ENCODE results near the gene FBN1.

The FBN1 gene

DNA sequence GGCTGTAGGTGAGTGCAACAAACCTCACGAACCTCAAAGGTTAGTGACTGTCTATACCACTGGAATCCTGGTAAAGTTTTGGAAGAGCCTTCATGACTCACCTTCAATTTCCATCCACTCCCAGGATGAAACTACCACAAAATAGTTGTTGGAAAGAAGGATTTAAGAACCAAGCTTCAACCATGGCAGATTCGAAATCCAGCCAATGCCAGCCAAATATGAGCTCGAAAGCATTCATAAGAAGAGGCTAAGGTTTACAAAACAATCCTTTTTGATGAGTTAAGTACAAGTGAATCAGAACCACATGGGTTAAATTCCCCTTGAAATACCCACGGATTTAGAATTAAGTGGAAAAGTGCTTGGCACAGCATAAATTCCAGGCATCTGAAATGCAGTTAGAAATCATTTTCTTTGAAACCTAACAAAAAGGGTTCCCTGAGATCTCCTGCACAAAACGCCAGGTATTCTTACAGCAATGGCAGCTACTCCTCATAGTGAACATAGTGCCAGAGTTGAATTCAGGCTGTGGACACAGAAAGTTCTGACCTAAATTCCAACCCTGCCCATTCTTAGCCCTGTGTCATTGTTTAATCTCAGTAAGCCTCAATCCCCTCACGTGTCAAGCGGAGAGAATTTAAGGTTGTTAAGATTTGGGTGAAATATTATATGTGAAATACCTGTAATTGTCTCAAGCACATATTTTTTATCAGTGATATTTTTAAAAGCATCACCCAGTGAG is 89.2 kb downstream of the FBN1 start:
- DNase-seq (ENCODE audit: low spot score): no peak
- FAIRE-seq: no peak

DNA sequence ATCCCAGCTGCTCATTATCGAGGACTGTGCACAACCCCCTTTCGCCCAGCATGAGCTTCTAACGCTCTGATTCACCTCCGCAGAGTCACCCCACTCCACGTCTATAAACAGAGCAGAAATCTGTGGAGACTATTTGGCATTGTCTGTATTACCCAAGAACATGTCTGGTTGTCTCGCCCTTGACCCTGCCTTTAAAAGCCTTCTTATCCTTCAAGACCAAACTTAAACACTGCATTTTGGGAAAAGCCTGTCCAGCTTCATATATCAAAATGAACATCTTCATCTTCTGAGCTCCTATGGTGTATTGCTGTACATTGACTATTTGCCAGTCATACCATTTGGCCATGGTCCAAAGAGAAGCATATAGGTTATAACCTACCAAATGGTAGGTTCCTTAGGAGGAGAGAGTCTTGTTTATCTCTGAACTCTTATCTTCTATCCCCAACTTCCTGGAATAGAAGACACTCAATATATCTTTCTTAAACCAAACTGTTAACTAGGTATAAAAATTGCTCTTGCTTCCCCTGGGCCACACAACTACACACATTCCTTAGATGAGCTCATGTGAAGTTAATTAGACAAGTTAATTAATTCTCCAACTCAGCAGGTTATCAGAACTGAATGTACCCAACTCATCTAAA is 90.1 kb downstream of the FBN1 start:
- no peak for FAIRE-seq
- DNase-seq (ENCODE audit: low spot score): no peak

DNA sequence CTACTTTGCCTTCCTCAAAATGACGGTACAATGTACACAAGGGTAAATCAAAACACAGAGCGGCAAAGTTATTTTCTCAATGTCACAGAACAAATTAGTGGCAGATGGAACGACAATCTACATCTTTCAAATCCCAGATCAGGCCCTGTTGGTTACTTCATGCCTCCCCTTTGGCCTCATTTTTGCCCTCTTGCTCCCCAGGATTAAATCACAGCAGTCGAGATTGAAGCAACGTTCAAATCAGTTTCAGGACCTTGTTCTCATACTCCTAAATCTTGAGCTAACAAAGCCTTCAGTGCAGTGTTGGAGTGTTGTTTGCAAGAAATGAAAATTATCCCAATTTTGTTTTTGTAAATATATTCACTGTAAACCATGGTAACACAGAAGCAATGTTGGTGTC is 91.4 kb downstream of the FBN1 start:
- no peak for DNase-seq (ENCODE audit: low spot score)
- FAIRE-seq: no peak

DNA sequence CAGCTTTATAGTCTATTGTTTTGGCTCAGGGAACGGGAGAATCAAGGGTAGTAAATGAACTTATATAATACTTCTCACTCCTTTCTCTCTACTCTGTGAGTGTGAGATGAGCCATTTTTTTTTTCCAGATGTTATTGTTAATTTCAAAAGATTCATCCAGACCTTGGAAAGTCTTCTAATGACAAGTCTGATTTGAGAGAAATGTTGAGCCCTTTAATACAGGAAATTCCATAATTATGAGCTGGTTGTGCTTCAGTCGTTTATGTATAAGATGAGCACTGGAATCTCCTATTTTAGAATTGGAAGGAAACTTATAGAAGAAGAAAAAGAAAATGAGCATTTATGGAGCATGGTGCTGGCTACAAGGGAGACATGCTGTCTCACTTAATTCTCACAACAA is 92.0 kb downstream of the FBN1 start:
- FAIRE-seq (no peak), DNase-seq (ENCODE audit: low spot score) (no peak)

DNA sequence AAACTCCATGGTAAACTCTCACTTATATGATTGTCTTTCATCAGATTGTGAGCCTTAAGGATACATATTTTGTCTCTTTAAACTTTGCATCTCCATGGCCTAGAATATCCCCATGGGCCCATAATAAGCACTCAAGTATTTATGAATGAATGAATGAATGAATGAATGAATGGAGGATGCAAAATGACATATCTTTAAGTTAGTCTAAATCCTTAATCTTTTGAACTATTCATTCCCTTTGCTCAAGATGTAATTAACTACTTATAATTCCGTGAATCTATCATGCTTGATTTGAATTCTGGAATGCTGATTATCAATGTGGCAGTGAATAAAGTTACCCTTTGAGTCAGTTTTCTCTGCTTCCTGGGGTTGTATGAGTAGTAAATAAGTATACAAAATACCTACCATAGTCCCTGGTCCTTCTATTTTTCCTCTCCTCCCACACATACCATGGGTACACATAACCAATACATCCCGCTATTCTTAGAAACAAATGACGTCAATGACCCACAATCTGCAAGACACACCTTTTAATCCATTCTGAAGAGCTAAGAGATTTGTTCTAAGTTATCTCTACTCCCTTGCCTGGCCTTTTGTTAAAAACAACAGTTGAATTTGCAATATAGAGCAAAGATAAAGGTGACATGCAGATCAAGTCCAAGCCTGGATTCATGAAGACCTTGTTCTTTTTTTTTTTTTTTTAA is 94.5 kb downstream of the FBN1 start:
- DNase-seq (ENCODE audit: low spot score) (no peak), FAIRE-seq (no peak)

DNA sequence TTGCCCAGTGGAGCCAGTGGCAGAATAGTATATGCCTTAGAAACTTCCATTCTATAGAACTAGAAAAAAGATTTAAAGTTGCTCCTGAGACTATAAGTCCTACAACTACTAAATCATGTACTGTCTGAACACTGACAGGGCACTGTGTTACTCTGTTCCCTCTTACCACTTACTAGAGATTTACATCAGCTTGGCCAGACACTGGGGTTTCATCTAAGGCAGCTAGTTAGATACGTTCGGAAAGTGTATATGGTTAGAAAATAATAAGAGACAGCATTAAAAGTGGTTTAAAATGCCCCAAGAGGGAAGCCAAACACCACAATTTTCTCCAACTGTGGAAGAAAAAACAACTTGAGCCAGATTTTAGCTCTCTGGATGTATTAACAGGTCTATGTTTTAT is 97.1 kb downstream of the FBN1 start:
- FAIRE-seq (no peak), DNase-seq (ENCODE audit: low spot score) (no peak)

DNA sequence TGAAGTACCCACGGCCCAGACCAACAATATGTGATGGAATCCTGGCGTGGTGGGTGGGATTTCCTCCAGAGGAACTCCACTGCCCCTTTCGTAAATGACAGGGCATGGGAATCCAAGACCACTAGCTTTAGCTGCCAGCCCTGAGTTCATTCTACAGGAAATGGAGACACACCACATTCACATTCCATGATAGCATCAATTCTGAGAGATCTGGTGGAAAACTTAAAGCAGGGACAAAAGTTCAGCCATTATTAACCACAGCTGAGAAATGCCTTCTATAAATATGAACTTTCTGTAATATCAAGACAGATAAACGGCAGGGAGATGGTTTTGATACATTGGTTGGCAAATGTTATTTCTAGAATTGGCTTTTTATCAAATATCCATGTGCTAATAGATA is 98.2 kb downstream of the FBN1 start:
- FAIRE-seq (no peak), DNase-seq (ENCODE audit: low spot score) (no peak)

DNA sequence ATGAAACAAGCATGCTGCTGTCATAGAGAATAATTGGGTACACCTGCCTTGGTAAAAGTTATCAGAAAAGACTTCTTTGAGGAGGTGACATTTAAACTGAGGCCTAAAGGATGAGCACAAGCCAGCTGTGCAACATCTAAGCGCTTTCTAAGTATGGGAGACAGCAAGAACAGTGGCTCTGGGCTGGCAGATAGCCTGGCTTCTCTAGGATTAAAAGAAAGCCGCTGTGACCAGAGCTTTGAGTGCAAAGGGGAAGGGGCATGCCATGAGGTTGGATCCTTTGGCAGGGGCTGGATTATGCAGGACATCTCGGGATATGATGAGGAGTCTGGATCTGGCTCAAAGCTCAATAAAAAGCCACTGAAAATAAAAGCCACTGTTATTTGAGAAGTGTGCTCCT is 99.2 kb downstream of the FBN1 start:
- DNase-seq (ENCODE audit: low spot score) (no peak), FAIRE-seq (no peak)

DNA sequence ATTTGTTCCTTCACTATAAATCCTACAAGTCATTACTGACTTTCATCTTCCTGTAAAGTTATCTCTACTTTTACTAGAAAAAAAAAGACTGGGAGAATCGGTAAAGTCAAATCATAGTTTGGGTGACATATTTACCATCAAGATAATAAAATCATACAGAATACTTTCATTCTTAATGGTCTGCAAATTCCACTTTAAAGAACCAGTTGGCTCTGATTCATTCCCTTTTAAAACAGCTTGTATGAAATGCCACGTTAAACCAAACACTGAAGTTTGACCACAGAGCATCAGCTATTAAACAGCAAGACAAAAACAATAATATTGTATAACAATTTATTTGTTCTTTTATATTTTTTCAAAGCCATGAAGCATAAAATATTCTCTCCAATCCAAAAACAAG is 100.7 kb downstream of the FBN1 start:
- FAIRE-seq (no peak), DNase-seq (ENCODE audit: low spot score) (no peak)

DNA sequence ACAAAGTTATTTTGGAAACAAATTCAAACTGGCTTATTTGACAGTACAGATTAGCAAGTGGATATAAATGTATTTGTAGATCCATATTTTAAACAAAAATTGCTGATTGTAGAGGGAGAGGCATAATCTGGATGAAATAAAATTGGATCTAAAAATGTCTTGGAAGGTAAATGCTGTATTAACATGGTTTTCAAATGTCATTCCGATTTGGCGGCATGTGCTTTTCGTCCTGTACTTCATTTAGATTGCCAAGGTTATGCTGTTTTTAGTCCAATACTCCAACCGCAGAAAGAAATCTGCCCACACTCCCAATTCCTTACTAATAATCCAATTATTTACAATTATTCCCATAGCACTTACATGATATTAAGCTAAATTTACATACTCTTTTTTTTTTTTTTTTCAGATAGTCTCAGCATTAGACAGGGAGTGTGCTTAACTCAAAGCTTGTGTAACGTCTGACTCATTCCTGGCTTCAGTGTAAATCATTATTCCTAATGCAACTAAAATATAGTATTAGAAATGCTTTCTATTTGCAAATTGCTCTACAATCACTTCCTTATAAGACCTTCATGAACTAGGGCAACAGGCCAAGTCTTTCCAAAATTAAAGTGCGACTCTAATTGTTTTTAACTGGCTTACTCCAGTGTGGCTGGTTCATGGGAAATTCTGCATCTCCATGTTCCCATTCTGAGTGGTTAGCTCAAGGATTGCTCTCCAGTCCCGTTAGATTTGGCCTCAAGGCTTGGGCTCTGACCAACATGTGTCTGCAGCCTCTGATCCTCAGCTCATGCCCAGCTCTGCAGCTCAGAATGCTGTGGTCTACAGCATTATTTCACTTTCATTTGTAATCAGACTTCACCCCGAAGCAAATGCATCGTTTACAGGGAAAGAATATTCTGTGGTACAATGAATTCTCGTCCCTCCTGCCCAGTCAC is 103.9 kb downstream of the FBN1 start:
- no peak for FAIRE-seq
- no peak for DNase-seq (ENCODE audit: low spot score)

DNA sequence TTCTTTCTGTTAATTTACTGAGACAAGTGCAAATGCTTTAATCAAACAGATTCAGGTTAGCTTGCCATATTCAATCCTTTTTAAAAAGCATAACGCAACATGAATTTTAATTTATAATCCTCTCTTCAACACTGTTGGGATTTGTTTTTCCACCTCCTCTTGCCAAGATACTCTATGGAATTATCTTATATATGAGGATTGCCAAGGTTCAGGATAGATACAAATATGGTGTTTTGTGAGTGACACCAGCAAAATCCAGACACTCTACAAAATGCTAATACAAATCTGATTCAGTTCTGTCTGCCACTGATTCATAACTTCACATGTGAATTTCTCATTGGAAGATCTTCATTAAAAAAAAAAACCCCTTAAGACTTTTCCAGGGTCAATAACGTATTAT is 104.8 kb downstream of the FBN1 start:
- FAIRE-seq (no peak), DNase-seq (ENCODE audit: low spot score) (no peak)

DNA sequence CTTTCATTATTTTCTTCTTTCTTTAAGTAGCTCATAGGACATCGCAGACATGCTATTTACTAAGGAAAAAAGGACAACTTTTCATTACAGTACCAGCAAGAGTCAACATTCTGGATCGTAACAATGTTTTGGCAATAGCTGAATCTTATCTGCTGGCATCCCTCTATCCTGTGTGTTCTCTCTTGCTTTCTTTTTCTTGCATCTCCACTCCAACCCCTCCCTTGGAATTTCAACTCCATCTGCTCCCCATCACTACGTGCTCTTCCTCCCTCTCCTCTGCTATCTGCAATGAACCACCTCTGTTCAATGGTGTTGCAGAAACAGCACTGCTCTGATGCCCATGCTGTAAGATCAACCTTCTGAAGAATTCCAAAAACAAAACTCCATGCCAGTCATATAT is 106.6 kb downstream of the FBN1 start:
- DNase-seq (ENCODE audit: low spot score) (no peak), FAIRE-seq (no peak)

DNA sequence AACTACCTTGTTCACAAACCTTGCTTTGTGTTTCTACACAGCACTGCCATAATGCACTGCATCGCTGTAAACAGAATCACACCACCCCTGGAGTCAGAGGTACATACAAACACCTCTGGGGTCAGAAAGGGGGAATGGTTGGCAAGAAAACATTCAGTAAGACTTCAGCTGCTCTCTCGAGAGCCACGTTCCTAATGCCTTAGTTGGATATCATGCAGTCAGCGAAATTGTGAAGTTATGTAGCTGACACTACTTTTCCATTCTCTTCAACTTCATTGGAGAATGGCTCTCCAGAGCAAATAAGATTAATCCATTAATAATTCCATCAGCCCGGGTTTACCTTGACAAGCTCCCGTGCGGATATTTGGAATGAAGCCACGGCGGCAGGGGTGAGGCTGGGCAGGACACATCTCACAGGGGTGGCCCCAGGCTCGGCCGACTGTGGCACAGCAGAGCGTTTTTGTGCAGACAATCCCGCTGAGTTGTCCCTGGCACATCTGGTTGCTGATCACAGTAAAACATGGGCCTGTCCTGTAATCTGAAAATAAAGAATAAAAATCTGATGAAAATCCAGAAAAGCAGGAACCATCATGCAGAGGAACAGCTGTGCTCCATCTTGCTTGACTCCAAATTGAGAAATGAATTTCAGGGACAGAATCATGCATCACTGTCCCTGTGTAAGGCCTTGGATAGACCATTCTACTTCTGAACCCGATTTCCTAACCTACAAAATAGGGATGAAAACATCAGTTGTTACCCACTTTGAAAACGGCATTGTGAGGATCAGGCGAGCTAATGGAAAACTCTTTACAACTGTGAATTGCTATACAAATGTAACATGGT is 108.0 kb downstream of the FBN1 start:
- DNase-seq (ENCODE audit: low spot score): no peak
- no peak for FAIRE-seq

DNA sequence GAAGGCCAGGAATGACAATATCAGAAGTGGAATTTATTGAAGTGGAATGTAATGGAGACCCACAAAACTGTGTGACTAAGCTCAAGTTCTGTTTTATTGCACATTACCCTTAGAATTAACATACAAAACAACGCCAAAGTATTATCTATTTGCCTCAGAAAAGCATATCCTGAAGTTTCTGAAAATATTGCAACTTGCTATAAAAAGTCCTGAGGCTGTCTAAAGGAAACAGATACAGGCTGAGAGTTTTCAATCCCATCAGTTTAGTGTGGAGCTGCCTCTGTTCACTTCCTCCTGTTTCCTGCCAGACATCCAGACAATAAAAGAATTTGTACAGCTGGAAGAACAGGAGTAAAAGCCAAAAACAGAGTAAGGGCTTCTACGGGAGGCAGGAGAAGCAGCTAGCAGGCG is 108.8 kb downstream of the FBN1 start:
- FAIRE-seq (no peak), DNase-seq (ENCODE audit: low spot score) (no peak)

DNA sequence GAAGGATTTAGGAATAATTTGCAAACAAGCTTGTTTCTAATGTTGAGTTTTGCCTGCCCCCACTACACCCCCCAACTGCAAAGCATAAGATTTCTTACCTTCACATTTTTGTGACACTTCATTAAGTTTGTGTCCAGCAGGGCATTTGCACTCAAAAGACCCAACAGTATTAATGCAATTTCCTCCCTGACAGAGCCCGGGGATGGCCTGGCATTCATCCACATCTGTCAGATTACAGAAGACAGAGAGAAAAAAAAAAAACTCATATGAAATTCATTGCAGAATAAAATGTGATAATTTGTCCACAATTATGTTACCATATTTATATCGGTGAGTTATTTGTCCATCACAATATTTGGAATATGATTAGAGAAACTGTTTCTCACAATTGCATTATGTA is 111.5 kb downstream of the FBN1 start:
- no peak for DNase-seq (ENCODE audit: low spot score)
- no peak for FAIRE-seq

DNA sequence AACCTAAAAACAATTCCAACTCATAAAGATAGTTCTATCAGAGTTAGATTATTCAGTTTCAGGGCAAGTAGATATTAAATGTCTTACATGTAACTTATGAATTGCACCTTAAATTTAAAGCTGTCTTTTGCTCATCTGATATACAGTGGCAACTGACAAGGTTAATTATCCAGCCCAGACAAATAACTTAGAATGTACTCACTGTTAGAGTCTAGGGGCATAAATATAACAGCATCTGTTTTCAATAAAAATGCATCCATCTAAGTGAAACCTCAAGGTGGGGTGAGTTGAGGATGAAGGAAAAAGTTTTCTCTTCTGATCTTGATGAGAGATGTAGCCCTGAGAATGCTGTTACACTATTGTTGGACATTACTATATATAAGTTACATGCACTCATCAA is 112.6 kb downstream of the FBN1 start:
- FAIRE-seq: no peak
- DNase-seq (ENCODE audit: low spot score): no peak

DNA sequence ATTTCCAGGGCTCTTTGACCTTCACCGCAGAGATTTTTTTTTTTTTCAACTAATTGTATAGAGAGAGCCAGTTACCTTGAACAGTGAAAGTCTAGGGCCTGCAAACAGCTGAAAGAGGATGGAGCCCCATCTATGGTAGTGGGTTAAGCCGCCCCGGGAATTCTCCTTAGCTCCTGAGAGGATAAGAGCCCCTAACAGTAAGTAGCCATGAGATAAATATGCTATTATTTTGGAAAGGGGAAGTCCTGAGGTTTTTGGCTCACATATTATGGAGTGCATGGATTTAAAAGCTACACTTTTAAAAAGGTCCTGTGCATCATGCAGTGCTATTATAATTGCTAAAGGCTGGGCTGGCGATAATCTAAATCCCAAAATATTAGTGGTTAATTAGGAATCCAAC is 115.0 kb downstream of the FBN1 start:
- FAIRE-seq (no peak), DNase-seq (ENCODE audit: low spot score) (no peak)

DNA sequence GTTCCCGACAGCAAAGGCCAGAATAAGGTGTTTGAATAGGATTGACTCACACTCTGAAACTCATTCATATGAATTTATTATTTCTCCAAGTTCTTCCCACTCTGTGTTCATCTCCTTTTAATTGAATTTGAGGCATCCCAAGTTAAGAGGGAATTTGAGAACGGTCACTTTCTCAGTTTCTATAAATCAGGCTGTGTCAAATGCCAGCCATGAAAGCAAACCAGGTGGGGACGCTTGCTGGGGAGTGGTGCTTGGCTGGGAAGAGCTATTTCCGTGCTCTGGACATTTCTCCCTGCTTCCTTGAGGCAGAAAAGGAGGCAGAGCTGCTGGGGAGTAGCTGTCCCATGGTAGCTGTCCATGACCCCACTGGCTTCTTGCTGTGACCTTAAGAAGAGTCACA is 116.6 kb downstream of the FBN1 start:
- FAIRE-seq: no peak

DNA sequence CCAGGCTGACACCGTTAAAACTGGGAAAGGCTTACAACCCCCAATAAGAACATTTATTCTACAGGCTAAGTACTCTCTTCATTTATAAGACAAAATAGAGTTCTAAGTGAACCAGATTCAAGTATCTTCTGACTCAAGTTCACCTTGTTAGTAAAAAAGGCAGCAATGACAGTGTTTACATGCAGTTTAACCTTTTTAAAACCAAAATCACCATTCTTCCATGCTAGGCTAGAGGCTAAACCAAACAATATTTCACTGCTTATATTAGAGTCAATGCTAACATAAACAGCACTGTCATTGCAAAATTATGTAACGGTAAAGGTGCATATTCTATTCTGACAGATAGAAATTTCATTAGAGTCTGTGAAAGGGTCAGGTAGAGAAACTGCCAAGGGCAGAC is 118.0 kb downstream of the FBN1 start:
- DNase-seq (ENCODE audit: low spot score): no peak
- no peak for FAIRE-seq

More for the DNA sequence above, 116.6 kb downstream of the FBN1 start:
- no peak for DNase-seq (ENCODE audit: low spot score)

DNA sequence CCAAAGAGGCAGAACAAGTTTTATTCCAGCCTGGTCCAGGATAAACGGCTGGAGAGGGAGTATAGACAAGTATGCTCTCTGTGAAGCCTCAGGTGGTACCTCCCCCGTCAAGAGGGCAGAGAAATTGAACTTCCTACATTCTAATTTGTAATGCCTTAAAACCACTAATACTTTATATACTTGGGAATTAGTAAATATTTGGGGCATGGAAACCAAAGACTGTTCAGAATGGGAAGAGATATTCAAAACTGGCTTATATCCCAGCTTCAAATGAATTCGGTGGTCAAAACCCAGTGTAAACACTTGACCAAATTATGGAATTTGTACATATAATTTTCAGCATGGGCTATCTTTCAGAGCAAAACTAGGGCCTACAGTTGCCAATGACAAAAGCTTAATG is 122.6 kb downstream of the FBN1 start:
- FAIRE-seq: no peak

DNA sequence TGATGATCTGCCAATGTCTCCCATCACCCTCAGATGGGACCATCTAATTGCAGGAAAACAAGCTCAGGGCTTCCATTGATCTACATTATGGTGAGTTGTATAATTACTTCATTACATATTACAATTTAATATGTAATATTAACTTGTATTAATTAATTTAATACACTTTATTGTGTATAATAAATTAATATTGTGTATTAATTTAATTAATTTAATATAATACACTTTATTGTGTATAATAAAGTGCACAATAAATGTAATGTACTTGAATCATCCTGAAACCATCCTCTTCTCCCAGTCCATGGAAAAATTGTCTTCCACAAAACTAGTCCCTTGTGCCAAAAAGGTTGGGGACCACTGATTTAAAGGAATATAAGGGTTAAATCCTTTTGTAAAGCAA is 123.4 kb downstream of the FBN1 start:
- DNase-seq (ENCODE audit: low spot score) (no peak), FAIRE-seq (no peak)

More for the DNA sequence above, 122.6 kb downstream of the FBN1 start:
- no peak for DNase-seq (ENCODE audit: low spot score)

All from urothelium cell line (cell line).